Stimulated activated CD4-positive, alpha-beta T cell treated with anti-CD3 and anti-CD28 coated beads, Interleukin-12 subunit alpha, Interleukin-12 subunit beta, amount 100 ng/mL, for 24 hours (primary cell): ENCODE results near the gene SPATS2.
"Not testable (repeated sequence)": the region's sequence is repeated elsewhere in the genome, so short reads cannot be mapped to it uniquely, and the experiment has no call there.

Source experiments
- DNase-seq, 2 experiments: peaks; one replicate each; pipeline ENCODE4 v3.0.0-alpha.2; 2020; ENCODE audit warnings: low read depth in 2 of 2

SPATS2 gene

GRCh38 chr12:49462083-49462744, 95.0 kb downstream of the SPATS2 start:
- DNase-seq: no peak

GRCh38 chr12:49465132-49465531, 97.9 kb downstream of the SPATS2 start:
- DNase-seq: no peak

DNA sequence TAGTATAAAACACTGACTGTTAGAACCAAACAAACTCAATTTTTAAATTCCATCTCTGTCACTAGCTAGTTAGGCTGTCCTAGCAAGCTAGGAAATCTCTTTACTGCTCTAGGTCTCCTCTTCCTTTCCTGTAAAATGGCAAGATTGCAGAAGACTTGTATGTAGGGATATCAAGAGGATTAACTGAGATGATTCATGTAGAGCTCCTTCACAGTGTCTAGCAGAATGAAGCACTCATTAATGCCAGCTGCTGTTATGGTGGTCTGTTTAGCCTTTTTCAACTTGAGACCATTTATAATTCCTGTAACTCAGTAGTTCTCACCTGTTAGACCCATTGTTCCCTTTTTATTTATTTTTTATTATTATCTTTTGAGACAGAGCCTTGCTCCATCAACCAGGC, 103.7 kb downstream of the SPATS2 start:
- no peak for DNase-seq

DNA sequence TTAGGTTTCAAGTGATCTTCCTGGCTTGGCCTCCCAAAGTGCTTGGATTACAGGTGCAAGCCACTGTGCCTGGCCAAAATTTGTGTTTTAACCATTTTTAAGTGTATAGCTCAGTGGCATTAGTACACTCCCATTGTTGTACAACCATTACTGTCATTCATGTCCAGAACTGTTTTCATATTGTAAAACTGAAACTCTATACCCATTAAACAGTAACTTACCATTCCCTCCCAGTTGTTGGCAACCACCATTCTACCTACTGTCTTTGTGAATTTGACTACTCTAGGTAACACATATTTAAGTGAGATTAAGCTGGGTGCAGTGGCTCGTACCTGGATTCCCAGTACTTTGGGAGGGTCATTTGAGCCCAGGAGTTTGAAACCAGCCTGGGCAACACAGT, 104.3 kb downstream of the SPATS2 start:
- no peak for DNase-seq

DNA sequence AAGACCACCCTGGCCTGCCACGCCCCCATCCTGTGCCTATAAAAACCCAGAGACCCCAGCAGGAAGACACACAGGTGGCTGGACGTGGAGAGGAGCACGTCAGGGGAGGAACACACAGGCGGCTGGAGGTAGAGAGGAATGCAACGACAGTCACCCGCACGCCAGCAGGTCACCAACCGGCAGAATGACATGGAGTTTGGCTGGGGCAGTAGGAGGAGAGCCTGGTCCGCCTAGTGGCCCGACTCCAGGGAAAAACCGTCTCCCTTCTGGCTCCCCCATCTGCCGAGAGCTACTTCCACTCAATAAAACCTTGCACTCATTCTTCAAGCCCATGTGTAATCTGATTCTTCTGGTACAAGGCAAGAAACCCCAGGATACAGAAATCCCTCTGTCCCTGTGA, 108.8 kb downstream of the SPATS2 start:
- no peak for DNase-seq

GRCh38 chr12:49478949-49479664, 111.8 kb downstream of the SPATS2 start:
- DNase-seq: no peak

GRCh38 chr12:49482095-49483051, 115.1 kb downstream of the SPATS2 start:
- no peak for DNase-seq

- no peak for DNase-seq
Measured at GRCh38 chr12:49483619-49484018, 116.4 kb downstream of the SPATS2 start.

- no peak for DNase-seq
Measured at GRCh38 chr12:49487605-49488004, 120.3 kb downstream of the SPATS2 start.

GRCh38 chr12:49489154-49489553, 121.9 kb downstream of the SPATS2 start:
- DNase-seq: no peak

- no peak for DNase-seq
Measured at GRCh38 chr12:49489720-49490119, 122.5 kb downstream of the SPATS2 start.

DNA sequence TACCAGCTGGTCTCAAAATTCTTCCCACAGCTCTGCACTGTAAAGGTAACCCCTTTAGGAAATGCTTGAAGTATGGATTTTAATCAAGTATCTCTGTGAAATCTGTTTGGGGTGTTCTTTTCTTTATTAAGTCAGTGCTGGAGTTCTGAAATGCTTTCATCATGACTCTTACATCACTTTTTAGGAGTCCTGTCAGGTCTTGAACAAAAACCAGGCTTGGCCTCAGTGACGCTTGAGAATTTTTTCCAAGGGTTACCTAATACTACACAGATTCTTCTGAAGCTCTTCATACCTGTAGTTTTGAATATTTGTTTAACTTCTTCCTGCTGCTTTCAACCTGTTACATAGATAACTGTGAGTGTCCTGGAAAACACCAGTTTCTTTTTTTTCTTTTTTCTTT, 124.6 kb downstream of the SPATS2 start:
- DNase-seq: no peak

- no peak for DNase-seq
Measured at GRCh38 chr12:49493900-49494299, 126.6 kb downstream of the SPATS2 start.

DNA sequence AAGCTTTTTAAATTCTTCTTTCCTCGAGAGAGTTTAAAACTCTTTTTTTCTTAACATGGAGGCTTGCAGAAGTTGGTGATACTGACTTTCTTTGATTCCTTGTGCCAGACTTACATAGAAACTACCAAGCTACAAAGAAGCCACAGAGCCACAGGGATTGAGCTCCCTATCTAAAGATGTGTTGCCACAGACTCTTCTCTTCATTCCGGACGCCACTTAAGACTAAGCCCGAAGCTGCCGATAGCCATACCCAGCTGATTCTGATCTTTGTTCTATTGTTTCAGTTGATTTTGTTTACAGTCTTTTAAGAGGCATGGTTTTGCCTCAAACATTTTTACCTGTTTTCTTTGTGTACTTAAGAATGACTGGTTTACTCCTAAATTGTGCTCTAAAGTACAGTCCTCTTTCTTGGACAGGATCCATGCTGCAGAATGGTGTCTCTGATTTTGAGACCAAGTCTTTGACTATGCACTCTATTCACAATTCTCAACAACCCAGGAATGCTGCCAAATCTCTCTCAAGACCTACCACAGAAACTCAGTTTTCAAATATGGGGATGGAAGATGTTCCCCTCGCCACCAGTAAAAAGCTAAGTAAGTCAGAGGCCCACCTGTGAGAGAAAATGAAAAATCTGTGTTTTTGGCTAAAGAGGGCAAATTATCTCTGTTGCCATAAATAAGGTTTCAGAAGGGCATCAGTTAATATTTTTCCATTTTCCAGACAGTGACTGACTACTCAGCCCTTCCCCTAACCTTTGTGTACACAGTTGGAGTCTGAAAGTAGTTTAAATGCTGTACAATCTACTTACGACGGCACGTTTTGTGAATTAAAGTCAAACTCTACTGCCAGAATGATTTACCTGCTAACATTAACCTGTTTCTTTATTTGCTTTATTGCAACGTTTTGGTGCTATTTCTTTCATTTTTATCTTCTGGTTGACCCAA, 129.4 kb downstream of the SPATS2 start:
- no peak for DNase-seq

DNA sequence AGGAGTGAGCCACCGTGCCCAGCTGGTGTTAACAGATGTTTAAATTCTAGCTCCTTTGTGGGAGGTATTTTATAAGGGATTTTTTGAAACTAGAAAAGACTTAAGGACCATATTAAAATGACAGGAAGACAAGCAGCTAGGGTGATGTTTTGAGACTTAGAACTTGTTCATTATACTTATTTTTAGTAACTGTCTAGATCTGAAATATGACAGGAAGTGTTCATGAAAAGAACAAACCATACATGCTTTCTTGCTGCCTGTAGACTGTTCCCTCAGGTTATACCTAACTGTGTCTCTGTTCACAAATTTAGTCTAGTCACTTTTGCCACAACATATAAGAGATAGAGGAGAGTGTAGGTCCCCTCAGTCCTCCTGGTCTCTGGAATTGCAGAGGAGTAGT, 134.6 kb downstream of the SPATS2 start:
- DNase-seq: no peak

- no peak for DNase-seq
Measured at GRCh38 chr12:49502590-49502989, 135.3 kb downstream of the SPATS2 start.

- DNase-seq: no peak
Measured at GRCh38 chr12:49503674-49504180, 136.5 kb downstream of the SPATS2 start.

DNA sequence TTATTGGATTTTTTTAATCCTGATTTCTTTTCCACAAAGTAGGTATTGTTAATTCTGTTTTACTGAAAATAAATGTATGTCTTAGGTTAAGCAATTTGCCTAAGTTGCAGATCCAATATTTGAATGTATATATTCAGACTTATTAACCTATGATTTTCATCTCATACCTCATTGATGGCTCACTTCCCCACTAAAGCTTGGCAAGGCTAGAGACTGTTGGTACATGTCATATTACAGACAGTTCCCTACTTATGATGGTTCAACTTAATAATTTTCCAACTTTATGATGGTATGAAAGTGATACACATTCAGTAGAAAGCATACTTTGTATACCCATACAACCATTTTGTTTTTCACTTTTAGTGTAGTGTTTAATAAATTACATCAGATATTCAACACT, 138.4 kb downstream of the SPATS2 start:
- no peak for DNase-seq

GRCh38 chr12:49507139-49507538, 139.9 kb downstream of the SPATS2 start:
- DNase-seq: no peak

GRCh38 chr12:49509681-49510080, 142.4 kb downstream of the SPATS2 start:
- DNase-seq: not testable (repeated sequence)

- DNase-seq: no peak
Measured at GRCh38 chr12:49511410-49511809, 144.1 kb downstream of the SPATS2 start.
